HG03558 (cell line): ENCODE results near the gene ACIN1.

Experiments
- ATAC-seq: cut with Tn5 transposase; IDR thresholded peaks from one replicate; pipeline ENCODE4 v1.9.1; 2021; ENCODE audit warnings: moderate number of reproducible peaks; ENCODE audit not compliant: unreplicated experiment; ENCODE audit errors: extremely low read depth

ACIN1 gene

DNA sequence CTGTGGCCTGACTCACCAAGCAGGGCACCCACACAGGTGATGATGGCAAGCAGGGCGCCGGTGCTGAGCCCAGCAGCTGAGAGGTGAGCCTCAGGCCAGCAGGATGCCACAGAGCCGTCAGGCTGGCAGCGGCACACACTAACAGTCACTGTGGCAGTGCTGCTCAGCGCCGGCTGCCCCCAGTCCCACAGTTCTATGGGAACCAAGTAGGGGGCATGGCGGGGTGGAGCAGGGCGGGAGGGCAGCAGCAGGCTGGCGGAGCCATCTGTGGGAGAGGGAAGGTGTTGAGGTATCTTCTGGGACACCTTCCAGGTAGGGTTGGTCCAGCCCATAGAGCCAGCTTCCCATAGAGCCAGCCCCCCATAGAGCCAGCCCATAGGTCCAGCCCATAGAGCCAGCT lies 45.9 kb downstream of the ACIN1 start:
- no peak for ATAC-seq

DNA sequence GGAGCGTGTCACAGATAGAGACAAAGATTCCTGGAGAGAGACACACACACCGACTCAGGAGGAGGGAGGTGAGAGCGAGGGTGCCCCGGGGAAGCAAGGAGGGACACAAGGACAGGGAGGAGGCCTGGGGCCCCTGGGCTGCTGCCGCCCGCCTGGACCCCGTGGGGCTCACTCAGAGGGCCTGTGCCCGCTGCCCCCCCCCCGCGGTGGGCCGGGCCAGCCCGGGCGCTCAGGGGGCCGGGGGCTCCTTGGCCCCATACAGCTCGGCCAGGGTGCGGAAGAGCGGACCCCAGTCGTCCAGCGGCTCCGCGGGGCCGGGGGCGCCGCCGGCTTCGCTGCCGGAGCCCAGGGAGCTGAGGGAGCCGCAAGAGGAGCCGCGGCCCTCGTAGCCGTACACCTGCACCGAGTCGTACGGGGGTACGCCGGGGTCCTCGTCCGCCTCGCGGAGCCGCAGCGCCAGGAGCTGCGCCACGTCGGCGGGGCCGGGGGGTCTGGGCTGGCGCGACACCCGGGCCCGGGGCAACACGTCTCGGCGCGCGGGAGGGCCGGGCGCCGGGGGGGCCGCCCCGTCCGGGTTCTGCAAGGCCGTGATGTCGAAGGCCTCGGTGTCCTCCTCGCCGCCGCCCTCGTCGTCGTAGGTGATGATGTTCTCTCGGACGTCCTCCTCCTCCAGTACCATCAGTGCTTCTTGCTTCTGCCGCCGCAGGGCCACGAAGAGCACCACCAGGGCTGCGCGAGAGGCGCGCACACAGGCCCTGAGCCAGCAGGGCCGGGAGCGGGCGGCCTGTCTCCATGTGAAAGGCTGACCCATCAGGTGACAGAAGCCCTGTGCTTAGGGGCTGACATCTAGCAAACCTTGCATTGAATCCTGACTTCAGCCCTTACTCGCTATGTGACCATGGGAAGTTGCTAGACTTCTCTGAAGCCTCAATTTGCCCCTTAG lies 46.9 kb downstream of the ACIN1 start:
- no peak for ATAC-seq

DNA sequence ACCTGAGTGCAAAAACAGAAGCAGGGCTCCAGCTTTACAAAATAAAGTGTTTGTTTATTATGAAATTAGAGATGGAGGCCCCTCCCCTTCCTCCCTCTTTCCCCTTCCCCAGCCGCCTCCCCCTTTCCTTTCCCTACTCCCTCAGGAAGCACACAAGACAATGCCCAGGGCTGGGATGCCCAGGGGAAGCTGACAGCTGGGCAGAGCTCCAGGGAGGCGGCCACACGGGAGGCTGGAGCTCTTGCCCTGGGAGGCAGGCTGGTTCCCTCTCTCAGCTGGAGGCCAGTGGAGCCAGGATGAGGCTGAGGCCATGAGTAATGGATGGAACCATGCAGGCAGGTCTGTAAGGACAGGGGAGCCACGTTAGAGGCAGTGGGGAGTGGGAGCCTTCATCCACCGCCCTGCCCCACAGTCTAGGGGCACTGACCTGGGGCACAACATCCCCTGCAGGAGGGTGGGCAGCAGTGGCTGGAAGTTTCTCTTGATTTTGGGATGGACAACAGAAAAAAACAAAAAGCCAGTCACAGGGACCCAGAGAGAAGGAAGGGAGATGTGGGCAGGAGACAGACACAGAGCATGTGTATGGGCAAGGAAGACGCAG lies 47.8 kb downstream of the ACIN1 start:
- no peak for ATAC-seq

DNA sequence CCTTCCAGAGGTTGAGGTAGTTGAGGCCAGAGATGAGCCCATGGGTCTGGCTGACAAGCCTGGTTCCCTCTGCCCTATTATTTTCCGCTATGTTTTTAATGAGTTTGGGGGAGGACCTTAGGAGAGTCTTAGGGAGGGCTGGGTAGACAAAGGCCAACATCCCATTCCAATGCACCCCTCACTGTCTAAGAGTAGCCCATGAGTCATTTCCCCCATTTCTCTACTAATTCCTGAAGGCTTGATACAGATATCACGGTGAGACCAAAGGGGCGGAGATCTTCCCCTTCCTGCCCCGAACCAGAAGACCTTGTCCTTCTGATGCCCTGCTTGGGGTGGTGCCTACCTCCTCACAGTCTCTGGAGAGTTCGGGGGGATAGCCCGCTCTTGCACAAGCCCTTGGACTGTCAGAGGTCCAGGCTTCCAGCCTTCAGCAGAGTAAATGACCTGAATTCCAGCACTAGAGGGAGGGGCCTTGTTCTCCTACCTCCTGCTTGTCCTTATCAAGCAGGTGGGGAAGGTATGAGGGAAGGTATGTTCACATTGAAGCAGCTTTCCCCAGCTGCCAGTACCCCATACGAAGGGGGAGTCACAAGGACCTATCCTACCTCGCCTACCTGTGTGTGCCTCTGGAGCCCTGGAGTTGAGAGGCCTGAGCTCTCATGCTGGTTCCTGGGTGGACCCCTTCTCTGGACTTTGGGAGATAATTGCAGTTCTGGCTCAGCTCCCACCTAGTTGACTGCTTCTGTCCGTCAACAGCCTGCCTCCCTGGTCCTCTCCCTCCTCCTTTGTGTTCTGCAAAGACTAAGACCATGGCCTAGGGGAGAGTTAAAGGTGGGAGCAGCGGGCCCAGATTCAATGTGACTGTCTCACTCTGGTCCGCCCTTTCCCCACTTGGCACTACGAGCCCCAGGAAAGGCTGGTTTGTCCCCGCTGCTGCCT lies 49.2 kb downstream of the ACIN1 start:
- ATAC-seq: no peak

DNA sequence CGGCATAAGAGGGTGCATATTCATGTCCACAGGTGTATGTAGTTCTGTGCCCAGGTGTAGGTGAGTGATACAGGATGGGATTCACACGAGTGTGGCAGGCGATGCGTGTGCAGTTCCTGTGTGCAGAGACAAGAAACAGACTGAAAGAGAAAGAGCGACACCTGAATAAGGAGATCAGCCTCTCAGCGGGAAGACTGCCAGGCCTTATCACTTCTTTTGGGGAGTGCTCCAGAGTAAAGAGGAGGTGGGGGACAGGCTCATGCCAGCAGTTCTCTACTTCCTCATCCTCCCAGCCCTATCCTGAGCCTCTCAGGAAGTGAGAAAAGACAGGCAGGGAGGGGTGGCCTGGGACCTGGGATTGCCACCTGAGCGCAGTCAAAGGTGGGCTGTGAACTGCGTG lies 50.1 kb downstream of the ACIN1 start:
- no peak for ATAC-seq

DNA sequence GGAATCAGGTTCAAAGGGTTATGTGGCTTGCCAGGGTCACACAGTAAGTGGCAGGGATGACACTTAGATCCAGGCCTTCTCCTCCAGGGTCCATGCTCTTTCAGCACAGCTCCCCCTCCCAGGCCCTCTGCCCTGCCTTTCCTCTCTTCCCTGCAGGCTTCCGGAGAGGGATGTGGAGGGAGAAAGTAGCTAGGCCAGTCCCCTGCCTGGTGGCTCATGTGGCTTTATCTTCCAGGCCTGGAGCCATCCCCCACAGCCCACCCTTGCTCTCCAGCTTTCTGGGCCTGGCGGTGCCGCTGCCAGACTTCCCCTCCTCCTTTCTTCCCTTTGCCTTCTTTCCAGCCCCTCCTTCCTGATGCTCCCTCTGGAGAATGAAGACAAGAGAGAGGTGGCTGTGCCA lies 51.2 kb downstream of the ACIN1 start:
- no peak for ATAC-seq

DNA sequence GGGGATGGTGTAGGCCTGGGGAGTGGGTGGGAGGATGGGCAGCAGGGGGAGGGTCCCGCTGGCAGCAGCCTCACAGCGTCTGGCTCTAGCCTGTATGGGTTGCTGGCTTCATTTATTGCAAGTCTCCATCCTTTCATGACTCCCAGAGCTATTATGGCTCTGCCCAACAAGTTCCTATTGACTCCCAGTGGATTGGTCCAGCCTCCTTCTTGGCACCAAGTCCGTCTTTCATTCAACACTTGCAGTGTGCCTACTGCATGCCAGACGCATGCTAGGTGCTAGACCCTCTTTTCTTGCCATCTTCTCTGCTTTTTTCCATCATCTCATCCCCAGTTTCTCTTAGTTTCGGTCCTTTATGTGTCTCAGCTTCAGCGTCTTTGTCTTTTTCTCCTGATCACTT lies 51.8 kb downstream of the ACIN1 start:
- ATAC-seq: no peak

DNA sequence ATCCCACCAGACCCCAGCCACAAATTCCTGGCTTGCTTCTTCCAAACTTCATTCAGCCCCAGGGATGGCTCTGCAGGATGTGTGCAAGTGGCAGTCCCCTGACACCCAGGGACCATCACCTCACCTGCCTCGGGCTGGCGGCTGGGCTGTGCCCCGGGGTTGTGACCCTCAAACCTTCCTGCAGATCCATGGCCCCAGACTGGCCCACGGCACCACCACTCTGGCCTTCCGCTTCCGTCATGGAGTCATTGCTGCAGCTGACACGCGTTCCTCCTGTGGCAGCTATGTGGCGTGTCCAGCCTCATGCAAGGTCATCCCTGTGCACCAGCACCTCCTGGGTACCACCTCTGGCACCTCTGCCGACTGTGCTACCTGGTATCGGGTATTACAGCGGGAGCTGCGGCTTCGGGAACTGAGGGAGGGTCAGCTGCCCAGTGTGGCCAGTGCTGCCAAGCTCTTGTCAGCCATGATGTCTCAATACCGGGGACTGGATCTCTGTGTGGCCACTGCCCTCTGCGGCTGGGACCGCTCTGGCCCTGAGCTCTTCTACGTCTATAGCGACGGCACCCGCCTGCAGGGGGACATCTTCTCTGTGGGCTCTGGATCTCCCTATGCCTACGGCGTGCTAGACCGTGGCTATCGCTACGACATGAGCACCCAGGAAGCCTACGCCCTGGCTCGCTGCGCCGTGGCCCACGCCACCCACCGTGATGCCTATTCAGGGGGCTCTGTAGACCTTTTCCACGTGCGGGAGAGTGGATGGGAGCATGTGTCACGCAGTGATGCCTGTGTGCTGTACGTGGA lies 52.6 kb downstream of the ACIN1 start, which contains the start of gene PSMB11:
TSS of gene PSMB11 (plus strand) at position 51 of the 804 bp plus-strand sequence. CDS start at position 65, 14 bp downstream.
- ATAC-seq: no peak

DNA sequence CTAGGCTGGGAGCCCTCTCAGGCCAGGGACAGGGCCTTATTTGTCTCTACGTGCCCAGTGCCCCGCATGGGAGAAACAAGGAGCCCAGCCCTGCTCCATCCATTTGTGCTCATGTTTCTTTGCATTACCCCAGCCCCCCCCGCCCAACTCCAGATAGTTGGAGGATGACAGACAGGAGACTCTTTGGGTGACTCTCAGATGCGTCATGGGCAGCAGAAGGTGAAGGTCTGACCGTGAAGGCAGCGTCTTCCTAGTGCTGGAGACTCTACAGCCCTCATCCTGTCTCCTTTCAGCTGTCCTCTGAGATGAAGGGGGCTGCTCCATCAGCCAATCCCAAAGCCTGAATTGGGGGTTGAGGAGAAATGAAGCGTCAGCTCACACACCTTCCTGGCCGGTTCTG lies 53.2 kb downstream of the ACIN1 start:
- ATAC-seq: no peak

DNA sequence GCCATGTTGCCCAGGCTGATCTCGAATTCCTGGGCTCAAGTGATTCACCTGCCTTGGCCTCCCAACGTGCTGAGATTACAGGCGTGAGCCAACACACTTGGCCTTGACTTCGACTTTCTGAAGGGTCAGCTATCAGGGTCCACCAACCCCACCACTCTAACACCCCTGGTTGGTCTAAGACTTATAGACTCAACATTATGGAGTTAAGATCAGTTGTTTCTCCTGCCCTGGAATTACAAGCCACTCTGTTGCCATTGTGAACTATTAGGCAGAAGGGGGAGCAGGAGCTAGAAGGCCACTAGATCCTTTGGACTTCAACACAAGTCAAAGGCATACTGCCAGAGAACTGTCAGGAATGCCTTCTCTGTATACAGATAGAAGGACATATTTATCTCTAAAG lies 54.8 kb downstream of the ACIN1 start:
- no peak for ATAC-seq

DNA sequence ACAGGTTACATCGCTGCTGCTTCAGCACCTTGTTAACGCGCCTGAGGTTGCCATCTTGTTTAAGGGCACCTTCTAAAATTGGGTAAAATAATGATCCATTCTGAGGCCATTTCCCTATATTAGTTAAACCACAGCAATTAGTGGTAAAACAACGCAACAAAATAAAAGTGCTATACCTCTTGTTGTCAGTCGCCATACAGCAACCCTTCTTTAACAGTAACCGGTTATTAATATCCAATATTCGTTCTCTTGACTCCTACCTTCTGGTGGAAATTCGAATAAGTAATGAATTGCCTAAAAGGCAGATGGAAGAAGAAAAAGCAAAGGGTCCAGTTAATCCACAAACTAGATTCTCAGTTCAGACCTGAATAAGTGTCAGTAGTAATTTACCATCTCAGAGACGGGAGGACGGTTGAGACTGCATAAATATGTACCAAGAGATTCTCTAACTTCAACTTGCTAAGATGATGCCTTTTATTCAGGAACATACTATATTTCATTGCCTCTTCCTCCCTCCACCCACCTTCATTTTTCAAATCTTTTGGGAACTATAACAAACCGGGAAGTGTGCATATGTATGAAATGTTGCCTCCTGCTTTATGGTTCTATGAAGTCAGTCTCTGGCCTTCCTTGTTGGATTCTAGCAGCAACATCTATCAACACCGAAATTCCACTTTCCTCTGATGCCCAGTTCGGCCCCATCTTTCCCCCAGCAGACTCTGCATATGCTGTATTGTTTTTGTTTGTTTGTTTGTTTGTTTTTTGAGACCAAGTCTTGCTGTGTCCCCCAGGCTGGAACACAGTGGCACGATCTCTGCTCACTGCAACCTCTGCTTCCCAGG lies 59.4 kb downstream of the ACIN1 start:
- no peak for ATAC-seq

DNA sequence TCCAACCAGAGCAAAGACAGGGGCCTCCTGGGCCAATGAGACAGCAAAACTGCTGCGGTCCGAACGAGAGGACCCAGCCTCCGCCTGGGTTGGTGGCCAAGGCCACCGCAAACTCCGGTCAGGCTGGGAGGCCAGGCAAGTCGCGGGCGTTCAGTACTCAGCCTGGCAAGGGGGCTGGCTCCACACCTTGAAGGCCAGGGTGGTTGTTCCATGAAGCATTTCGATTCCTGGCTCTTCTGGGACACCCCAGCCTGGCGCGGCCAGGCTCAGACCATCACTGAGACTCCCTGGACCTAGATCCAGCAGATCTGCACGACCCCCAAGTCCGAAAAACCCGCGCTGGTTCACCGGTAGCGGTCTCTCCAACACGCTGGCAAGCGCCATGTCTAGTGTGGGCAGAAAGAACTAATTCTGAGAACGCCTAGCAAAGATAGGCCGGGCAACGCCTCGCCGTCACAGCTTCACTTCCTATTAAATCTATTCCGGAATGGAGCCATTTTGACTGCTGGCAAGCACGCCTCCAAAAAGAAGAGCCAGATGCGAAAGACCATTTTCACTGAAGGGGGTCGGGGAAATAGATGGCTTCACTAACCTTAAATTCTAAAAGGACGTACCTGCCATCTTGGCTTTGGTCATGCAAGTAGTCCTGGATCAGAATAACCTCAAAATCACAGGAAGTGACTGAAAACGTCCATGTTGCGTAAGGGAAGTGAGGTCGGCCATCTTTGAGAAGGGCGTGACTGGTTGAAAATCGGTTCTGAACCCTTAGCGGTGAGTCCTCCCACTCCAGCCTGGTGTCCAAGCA lies 60.2 kb downstream of the ACIN1 start, which contains the start of gene PSMB5:
TSS of gene PSMB5 (minus strand) at position 403 of the 805 bp plus-strand sequence. CDS start at position 384, 19 bp downstream.
- peak; percentile 77 for ATAC-seq

DNA sequence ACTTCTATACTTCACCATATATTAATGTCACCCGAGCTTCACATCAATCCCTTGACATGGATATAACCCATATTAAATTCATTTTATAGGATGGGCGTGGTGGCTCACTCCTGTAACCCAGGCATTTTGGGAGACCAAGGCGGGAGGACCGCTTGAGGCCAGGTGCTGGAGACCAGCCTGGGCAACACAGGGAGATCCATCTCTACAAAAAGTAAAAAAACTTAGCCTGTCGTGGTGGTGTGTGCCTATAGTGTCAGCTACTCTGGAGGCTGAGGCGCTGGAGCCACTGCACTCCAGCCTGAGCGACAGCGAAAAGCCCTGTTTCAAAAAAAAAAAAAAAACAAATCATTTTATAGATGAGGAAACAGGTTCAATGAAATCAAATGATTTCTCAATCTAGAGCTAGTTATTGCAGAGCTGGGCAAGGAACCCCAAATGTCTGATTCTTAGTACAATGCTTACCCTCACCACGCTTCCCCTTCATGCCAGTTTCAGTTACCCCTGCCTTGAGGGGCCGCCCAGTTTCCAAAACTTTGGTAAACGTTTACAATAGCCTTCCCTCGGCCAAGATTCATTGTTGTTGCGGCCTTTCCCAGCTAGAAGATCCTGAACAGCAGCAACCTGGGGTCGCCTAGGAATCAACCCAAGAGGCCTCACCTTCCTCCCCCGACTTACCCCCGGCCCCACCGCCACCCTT lies 61.0 kb downstream of the ACIN1 start:
- no peak for ATAC-seq

DNA sequence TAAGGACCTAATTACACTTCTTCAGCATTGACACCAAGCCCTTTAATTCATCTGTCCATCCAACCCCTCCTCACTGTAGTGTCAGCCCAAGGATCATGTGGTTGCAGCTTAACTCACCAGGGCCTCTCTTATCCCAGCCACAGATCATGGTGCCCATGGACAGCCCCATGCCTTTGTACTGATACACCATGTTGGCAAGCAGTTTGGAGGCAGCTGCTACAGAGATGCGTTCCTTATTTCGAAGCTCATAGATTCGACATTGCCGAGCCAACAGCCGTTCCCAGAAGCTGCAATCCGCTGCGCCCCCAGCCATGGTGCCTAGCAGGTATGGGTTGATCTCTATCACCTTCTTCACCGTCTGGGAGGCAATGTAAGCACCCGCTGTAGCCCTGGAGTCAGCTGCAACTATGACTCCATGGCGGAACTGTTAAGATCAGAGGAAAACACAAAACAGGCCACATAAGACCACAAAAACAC lies 61.6 kb downstream of the ACIN1 start:
- no peak for ATAC-seq

DNA sequence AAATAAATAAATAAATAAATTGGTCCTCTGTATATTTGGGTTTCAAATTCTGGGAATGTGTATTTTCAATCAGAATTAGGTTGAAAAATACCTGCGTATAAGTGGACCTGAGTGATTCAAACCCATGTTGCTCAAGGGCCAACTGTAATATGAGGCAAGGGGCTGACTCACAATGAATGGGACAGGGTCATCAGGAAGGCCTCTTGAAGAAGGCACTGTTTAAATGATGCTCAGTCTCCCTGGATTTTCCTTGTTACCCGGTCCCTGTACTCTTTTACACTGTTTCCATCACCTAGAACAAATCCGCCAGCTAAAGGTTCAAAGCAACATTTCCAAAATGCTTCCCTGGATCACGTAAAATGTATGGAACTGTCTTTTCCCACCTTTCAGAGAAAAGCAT lies 64.0 kb downstream of the ACIN1 start:
- ATAC-seq: no peak

DNA sequence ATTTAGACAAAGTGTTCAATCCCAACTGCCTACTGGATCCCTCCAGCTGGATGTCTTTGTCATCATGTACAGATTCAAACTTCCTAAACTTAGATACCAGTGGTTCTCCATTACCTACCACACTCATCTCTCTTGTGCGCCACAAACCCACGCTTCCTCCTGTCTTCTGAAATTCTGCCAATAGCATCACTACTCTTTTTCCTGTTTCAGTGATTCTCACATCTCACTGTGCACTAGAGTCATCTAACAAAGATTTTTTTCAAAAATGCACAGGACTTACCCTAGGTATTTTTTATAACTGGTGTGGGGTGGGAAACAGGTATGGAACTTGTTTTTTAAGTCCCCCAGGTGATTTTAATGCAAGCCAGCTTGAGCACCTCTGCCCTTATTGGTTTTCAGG lies 66.1 kb downstream of the ACIN1 start:
- ATAC-seq: no peak

DNA sequence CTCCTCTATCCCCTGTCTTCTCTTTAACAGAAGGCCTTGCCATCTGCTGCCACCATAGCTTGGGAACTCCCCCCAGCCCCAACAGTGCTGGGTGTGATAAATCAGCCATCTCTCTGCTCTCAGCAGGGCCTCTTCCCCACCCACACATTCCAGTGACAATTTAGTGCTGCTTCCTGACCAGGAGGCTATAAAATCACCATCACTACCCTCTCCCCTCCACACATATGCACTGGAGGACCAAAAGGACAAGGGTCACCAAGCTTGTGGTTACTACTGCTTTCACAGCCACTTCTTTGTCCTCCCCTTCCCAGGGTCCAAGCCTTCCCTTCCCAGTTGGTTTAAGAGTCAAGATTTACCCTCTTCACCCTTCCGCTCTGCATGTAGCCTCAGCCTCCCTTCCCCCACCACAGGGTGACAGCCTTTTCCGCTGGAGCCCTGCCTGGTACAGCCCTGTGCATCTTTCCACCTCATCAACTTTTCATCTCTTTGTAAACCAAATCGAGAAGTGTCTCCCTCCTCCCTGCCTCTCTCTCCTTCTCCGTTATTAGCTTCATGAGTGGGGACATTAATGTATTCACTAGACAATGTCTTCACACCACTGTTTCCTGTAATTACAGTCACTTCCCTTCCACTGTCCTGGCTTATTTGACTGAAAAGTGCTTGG lies 69.7 kb downstream of the ACIN1 start:
- no peak for ATAC-seq
